ENCODE measurements around the gene SEMA4G. TPM values are rescaled to one million over a fixed set of nuclear protein-coding genes. Genes with fewer than 3 reads are reported as not detected.

SEMA4G gene
- total RNA-seq, 1 experiment from 2014 or later = 4.7 TPM

DNA sequence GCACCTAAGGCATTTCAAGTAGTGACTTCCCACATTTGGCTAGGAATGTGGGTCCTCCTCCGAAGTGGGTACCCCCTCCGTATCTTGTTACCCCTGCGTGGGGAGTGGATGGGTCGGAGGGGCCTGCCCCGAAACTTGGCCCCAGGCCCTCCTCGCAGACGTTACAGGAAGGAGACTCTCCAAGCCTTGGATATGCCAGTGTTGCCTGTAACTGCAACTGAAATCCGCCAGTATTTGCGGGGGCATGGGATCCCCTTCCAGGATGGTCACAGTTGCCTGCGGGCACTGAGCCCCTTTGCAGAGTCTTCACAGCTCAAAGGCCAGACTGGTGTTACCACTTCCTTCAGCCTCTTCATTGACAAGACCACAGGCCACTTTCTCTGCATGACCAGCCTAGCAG is 18.9 kb downstream of the SEMA4G start:
- CTCF ChIA-PET = interaction anchor here (1.4 kb wide), 1 partner anchor 26 kb away, joined by 4 read pairs; no protein-coding TSS in a partner anchor
- BruUV-seq (replicated peaks) = no TSS peak
- H3K9me3 ChIP-seq (ENCODE audit: control insufficient read depth, insufficient read depth, low read depth, low read length) = no peaks in the 10 kb centered on the region
- POLR2A ChIA-PET = no interaction called here
- intact Hi-C loops (cut with micrococcal nuclease; ENCODE audit: unreplicated experiment) (no loop called here), in situ Hi-C loops (cut with HindIII; ENCODE audit: low pct_unique_long_range_greater_than_20kb, low sequenced_read_pairs) (no loop called here)
- TF ChIP-seq, protein P1, sequence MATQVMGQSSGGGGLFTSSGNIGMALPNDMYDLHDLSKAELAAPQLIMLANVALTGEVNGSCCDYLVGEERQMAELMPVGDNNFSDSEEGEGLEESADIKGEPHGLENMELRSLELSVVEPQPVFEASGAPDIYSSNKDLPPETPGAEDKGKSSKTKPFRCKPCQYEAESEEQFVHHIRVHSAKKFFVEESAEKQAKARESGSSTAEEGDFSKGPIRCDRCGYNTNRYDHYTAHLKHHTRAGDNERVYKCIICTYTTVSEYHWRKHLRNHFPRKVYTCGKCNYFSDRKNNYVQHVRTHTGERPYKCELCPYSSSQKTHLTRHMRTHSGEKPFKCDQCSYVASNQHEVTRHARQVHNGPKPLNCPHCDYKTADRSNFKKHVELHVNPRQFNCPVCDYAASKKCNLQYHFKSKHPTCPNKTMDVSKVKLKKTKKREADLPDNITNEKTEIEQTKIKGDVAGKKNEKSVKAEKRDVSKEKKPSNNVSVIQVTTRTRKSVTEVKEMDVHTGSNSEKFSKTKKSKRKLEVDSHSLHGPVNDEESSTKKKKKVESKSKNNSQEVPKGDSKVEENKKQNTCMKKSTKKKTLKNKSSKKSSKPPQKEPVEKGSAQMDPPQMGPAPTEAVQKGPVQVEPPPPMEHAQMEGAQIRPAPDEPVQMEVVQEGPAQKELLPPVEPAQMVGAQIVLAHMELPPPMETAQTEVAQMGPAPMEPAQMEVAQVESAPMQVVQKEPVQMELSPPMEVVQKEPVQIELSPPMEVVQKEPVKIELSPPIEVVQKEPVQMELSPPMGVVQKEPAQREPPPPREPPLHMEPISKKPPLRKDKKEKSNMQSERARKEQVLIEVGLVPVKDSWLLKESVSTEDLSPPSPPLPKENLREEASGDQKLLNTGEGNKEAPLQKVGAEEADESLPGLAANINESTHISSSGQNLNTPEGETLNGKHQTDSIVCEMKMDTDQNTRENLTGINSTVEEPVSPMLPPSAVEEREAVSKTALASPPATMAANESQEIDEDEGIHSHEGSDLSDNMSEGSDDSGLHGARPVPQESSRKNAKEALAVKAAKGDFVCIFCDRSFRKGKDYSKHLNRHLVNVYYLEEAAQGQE (IDR thresholded peaks at IDR 0.05; ENCODE audit: insufficient read depth in 1 of 2, low read depth in 2 of 2, low read length in 1 of 2) = no peak
- no peak for TF ChIP-seq TCF7L2 (IDR thresholded peaks at IDR 0.05; ENCODE audit: low read depth, low read length)
- TF ChIP-seq, protein P2, sequence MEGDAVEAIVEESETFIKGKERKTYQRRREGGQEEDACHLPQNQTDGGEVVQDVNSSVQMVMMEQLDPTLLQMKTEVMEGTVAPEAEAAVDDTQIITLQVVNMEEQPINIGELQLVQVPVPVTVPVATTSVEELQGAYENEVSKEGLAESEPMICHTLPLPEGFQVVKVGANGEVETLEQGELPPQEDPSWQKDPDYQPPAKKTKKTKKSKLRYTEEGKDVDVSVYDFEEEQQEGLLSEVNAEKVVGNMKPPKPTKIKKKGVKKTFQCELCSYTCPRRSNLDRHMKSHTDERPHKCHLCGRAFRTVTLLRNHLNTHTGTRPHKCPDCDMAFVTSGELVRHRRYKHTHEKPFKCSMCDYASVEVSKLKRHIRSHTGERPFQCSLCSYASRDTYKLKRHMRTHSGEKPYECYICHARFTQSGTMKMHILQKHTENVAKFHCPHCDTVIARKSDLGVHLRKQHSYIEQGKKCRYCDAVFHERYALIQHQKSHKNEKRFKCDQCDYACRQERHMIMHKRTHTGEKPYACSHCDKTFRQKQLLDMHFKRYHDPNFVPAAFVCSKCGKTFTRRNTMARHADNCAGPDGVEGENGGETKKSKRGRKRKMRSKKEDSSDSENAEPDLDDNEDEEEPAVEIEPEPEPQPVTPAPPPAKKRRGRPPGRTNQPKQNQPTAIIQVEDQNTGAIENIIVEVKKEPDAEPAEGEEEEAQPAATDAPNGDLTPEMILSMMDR (IDR thresholded peaks at IDR 0.05) = no peak
- TF ChIP-seq POLR2AphosphoS5 (IDR thresholded peaks at IDR 0.05; ENCODE audit: low read depth, low read length) = no peak
- no peak for TF ChIP-seq SIN3A (IDR thresholded peaks at IDR 0.05; ENCODE audit: borderline replicate concordance, insufficient read depth, low read depth, low read length)
- no peaks in the 10 kb centered on the region for H3K27me3 ChIP-seq (ENCODE audit: control insufficient read depth, insufficient read depth, low read length)
- peak overlapping the region; percentile 84 to 98 for H3K4me3 ChIP-seq (ENCODE audit: low read depth in 2 of 2, low read length in 2 of 2)
- peaks cover 30% of the 10 kb centered on the region for H3K4me1 ChIP-seq (ENCODE audit: control insufficient read depth, insufficient read depth, low read length)
- peak overlapping the region; percentile 95 for H3K27ac ChIP-seq (ENCODE audit: low read length)
- no peak for DNase-seq (ENCODE audit: low read depth, low spot score)
- H3K36me3 ChIP-seq (ENCODE audit: control insufficient read depth, insufficient read depth, low read length) = peaks cover 26% of the 10 kb centered on the region
- ATAC-seq = no peak

DNA sequence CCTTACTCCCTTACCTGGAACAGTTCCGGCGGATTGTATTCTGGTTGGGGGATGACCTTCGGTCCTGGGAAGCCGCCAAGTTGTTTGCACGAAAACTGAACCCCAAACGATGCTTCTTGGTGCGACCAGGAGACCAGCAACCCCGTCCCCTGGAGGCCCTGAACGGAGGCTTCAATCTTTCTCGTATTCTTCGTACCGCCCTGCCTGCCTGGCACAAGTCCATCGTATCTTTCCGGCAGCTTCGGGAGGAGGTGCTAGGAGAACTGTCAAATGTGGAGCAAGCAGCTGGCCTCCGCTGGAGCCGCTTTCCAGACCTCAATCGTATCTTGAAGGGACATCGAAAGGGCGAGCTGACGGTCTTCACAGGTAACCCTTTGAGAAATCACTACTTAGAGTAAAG is 19.8 kb downstream of the SEMA4G start:
- CTCF ChIA-PET = interaction anchor here (1.4 kb wide), 1 partner anchor 25 kb away, joined by 4 read pairs; no protein-coding TSS in a partner anchor
- no peak for DNase-seq (ENCODE audit: low read depth, low spot score)
- POLR2A ChIA-PET = no interaction called here
- Histone ChIP-seq H3K9me3 (ENCODE audit: control insufficient read depth, insufficient read depth, low read depth, low read length) (no peaks in the 10 kb centered on the region), H3K4me1 (ENCODE audit: control insufficient read depth, insufficient read depth, low read length) (peaks cover 32% of the 10 kb centered on the region), H3K27me3 (ENCODE audit: control insufficient read depth, insufficient read depth, low read length) (no peaks in the 10 kb centered on the region), H3K36me3 (ENCODE audit: control insufficient read depth, insufficient read depth, low read length) (peaks cover 26% of the 10 kb centered on the region), H3K27ac (ENCODE audit: low read length) (peak overlapping the region; percentile 95), H3K4me3 (ENCODE audit: low read depth in 2 of 2, low read length in 2 of 2) (peak overlapping the region; percentile 84 to 98)
- in situ Hi-C loops (cut with HindIII; ENCODE audit: low pct_unique_long_range_greater_than_20kb, low sequenced_read_pairs) = no loop called here
- no peak for ATAC-seq
- TF ChIP-seq POLR2AphosphoS5 (IDR thresholded peaks at IDR 0.05; ENCODE audit: low read depth, low read length) (no peak), SIN3A (IDR thresholded peaks at IDR 0.05; ENCODE audit: borderline replicate concordance, insufficient read depth, low read depth, low read length) (no peak), TCF7L2 (IDR thresholded peaks at IDR 0.05; ENCODE audit: low read depth, low read length) (no peak)
- TF ChIP-seq, protein P2 (IDR thresholded peaks at IDR 0.05) = no peak
- TF ChIP-seq, protein P1 (IDR thresholded peaks at IDR 0.05; ENCODE audit: insufficient read depth in 1 of 2, low read depth in 2 of 2, low read length in 1 of 2) = no peak
- BruUV-seq (replicated peaks) = no TSS peak
- intact Hi-C loops (cut with micrococcal nuclease; ENCODE audit: unreplicated experiment) = no loop called here
